GM15510 (cell line): Measurements from ENCODE around the gene KCMF1.
A peak's percentile ranks its signal among the peaks of the same experiment; 100 is the strongest.

Experiments used
- POLR2A ChIP-seq: IDR thresholded peaks from 3 replicates; pipeline ENCODE4 v1.6.1; 2011; ENCODE audit warnings: borderline replicate concordance; ENCODE audit not compliant: insufficient read length; ENCODE audit errors: extremely low read depth

KCMF1 gene

DNA sequence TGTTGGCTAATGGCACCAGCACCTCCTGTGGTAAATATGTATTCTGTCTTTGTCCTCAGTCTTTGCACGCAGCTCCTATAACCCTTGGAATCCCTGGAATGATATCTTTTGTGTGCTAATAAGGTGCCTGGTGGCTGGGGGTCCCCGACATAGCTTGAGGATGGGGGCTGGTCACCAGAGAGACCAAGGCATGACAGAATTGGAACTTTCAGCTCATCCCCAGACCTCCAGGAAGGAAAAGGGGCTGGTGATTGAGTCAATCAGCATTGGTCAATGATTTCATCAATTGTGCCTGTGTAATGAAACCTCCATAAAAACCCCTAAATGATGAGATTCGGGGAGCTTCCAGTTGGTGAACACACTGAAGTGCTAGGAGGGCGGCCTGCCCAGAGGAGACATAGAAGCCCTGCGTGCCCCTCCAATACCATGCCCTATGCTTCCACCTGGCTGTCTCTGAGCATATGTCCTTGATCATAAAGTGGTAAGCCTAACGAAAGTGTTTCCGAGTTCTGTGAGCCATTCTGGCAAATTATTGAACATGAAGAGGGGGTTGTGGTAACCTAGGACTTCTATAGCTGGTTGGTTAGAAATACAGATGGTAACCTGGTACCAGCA lies 26.6 kb upstream of the KCMF1 start:
- TF ChIP-seq POLR2A = no peak

- peak; percentile 29 for TF ChIP-seq POLR2A
These were observed 24.6 kb upstream of the KCMF1 start for GRCh38 chr2:84946204-84947009.

DNA sequence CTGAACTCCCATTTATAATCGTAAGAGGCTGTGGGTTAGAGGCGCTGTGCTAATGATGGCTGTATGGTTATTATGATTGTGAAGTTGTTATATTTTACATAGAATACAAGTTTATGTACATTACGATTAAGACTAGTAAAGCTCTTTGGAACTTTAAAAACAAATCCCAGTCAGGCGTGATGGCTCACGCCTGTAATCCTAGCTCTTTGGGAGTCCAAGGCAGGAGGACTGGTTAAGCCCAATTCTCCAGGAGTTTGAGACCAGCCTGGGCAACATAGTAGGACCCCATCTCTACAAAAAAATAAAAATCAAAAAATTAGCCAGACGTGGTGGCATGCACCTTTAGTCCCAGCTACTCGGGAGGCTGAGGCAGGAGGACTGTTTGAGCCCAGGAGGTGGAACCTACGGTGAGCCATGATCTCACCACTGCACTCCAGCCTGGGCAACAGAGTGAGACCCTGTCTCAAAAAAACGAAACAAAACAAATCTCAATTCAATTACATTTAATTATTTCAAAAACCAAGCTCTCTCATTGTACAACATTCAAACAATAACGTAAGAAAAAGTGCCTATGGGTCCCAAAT lies 23.9 kb upstream of the KCMF1 start:
- TF ChIP-seq POLR2A = no peak

DNA sequence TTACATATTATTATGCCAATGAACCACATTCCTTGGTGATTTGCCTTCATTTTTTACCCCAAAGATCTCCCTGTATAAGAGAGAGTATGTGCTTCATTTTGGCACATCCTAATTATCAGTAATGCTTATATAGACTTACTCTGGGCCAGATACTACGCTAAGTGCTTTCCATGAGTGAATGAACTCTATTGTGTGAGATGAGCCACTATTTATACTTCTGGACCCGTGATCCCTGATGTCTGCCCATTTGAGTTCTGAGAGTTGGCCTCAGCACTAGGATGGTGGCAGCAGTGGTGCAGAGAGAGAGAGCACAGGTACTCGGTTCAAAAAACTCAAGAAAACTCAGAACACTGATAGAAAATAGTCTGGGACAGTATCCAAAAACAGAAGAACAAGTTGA lies 17.4 kb upstream of the KCMF1 start:
- TF ChIP-seq POLR2A = no peak

DNA sequence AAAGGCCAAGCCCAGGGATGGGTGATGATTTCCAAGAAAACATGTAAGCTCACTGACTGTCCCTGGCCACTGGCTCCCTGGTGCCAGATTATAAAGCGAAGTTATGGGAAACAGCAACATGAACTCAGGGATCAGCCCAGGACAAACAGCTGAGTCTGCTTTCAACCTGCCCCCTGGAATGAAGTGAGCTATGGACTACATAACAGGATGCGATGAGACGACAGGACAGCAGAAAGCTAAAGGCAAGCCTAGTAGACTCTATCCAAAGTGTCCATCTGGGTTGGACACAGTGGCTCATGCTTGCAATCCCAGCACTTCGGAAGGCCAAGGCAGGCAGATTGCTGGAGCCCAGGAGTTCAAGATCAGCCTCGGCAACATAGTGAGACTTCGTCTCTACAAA lies 16.6 kb upstream of the KCMF1 start:
- no peak for TF ChIP-seq POLR2A

- no peak for TF ChIP-seq POLR2A
These were observed 14.3 kb upstream of the KCMF1 start for GRCh38 chr2:84956334-84957297.

DNA sequence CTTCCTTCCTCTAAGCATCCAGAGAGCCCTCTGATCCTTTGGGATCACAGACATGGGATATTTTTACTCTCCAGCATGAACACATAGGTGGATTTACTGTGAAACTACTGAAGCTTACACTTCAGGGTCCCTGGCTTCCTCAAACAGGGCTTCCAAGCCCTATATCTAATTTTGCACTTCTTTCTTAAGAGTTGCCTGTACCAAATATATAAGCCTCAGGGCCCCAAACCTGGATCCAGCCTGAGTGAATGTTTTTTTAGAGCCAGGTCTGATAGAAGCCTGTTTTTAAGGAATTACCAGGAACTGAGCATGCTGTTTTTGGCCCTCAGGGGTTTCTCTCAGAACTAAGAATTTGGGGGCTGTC lies 13.2 kb upstream of the KCMF1 start:
- TF ChIP-seq POLR2A = no peak

DNA sequence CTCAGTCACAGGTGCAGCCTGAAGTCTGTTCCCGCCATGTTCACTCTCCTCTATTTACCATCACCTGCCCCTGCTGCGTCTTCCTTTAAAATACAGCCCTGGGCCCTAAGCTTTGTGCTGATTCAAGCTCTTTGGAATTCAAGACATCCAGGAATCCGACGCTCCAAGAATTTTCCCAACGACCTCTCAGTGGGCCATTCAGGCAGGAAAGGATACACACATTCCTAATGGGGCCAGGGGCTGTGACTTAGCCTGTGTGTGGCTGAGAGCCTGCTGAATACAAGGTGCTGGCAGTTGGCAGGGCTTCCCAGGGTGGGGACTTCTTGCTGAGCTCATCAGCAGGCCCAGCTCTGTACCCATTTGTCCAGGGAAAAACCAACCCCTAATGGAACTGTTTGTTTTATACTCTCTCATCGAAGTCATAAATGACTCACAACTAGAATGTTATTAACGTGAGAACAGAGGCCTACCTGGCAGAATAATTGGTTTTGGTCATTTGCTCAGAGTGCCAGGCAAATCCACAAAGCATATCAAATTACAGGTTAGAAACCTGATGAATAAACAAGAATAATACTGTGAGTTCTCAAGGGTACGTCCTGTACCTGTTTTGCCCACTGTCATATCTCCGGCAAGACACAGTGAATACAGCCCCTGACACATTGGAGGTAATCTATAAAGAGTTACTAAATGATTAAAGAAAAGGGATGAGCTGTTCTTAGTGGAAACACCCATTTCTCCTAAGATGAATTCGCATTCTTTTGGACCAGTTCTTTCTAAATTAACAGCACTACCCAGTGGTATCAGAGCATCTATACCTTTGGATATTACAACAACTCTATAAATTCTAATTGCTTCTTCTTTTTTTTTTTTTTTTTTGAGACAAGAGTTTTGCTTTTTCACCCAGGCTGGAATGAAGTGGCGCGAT lies 12.6 kb upstream of the KCMF1 start:
- no peak for TF ChIP-seq POLR2A

DNA sequence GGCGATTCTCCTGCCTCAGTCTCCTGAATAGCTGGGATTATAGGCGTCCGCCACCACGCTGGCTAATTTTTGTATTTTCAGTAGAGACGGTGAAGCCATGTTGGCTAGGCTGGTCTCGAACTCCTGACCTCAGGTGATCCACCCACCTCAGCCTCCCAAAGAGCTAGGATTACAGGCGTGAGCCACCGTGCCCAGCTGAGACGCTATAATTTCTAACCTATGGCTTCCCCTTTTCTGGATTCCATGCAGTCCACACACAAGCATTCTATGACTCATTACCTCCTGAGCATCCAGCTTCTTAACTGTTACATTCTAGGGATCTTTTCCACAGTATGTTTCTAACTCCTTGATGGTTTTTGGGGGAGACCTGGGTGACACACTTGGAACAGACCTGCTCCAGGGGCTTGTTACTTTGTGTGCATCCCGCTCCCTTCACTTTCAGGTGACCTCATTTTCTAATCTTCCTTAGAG lies 11.8 kb upstream of the KCMF1 start:
- no peak for TF ChIP-seq POLR2A

- no peak for TF ChIP-seq POLR2A
These were observed 11.1 kb upstream of the KCMF1 start for GRCh38 chr2:84959566-84960506.

GRCh38 chr2:84962917-84963316 lies 8.0 kb upstream of the KCMF1 start:
- no peak for TF ChIP-seq POLR2A

DNA sequence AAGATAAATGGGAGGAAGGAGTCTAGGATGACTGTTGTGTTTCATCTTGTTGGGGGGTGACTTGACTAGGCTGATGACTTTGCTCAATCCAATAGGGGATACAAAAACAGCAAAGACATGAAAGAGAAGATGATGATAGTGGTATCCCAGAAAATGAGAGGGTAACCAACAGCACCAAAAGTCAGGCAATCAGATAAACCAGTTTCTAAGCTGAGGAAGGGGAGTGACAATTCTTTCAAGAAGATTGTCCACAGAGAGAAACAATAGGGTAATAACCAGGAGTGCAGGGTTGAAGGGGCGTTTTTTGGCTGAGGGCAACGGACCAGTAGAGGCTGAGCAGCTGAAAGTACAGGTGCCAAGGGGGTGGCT lies 7.7 kb upstream of the KCMF1 start:
- no peak for TF ChIP-seq POLR2A
